Tibial nerve (tissue), 3 donors: Measurements from ENCODE around the gene VPS33B.

Experiments used
- POLR2A ChIP-seq, 2 donors: fragments of 450-650 bp; IDR thresholded peaks; one replicate each; pipeline ENCODE4 v1.6.1; 2017; ENCODE audit warnings: antibody characterized with exemption in 2 of 2, mild to moderate bottlenecking in 2 of 2, moderate library complexity in 2 of 2
- TF ChIP-seq, protein P1 (sequence below), 5 experiments: fragments of 200-600 bp in 3 of 5; fragments of 450-650 bp in 2 of 5; sonication (generic) in 3 of 5; IDR thresholded peaks; one replicate each; pipeline ENCODE4 v1.5.1; 2016 to 2019; ENCODE audit warnings: antibody characterized with exemption in 5 of 5, mild to moderate bottlenecking in 3 of 5, moderate library complexity in 2 of 5

DNA sequence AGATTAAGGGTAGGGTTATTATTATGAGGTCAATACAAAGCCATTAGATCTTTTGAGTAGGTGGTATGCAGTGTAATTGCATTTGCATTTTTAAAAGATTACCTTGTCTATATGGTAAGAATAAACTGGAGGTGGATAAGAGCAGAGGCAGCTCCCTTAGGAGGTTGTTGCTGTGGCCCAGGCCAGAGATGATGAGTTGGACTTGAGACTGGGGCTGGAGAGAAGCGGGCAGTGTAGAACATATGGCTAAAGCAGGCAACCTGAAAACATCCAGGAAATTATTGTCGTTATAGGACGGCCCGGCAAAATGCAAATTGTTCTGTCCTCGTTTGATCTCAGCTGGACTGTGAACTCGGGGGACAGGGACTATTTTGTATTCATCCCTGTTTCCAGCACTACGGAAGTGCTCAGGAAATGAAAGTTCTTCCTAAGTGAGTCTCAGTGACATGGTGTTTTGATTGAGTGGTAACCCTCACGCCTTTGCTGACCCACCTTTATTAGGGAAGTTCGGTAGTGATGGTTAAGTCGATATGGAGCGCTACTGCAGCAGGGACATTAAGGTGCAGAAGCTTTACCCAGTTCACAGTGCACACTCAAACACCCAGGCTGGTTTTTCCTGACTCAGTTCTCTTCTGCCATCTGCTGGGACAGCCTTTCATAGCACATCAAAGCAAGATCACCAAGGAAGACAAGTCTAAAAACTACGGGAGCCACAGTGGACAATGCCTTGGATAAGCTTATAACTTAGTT is 27.2 kb upstream of the VPS33B start:
- TF ChIP-seq POLR2A (IDR thresholded peaks at IDR 0.05): no peak
- TF ChIP-seq, protein P1, sequence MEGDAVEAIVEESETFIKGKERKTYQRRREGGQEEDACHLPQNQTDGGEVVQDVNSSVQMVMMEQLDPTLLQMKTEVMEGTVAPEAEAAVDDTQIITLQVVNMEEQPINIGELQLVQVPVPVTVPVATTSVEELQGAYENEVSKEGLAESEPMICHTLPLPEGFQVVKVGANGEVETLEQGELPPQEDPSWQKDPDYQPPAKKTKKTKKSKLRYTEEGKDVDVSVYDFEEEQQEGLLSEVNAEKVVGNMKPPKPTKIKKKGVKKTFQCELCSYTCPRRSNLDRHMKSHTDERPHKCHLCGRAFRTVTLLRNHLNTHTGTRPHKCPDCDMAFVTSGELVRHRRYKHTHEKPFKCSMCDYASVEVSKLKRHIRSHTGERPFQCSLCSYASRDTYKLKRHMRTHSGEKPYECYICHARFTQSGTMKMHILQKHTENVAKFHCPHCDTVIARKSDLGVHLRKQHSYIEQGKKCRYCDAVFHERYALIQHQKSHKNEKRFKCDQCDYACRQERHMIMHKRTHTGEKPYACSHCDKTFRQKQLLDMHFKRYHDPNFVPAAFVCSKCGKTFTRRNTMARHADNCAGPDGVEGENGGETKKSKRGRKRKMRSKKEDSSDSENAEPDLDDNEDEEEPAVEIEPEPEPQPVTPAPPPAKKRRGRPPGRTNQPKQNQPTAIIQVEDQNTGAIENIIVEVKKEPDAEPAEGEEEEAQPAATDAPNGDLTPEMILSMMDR (IDR thresholded peaks at IDR 0.05): peak; percentile 52 to 68 (median 60)
